OCI-LY7 (cell line): ENCODE data around the gene TAOK2.

Experiments
- CTCF ChIP-seq: fragments of 200-600 bp; sonication (generic); conservative IDR thresholded peaks from 2 replicates; pipeline ENCODE4 v1.5.1; 2014; ENCODE audit warnings: mild to moderate bottlenecking, antibody characterized with exemption, low read length, moderate library complexity, mixed read lengths
- EZH2phosphoT487 ChIP-seq: fragments of 200-600 bp; sonication (generic); IDR thresholded peaks from 2 replicates; pipeline ENCODE4 v1.6.1; 2018; ENCODE audit warnings: low read depth, borderline replicate concordance, mild to moderate bottlenecking, mixed run types, antibody characterized with exemption, low read length, moderate library complexity, mixed read lengths

GRCh38 chr16:29925781-29926710, 47.6 kb upstream of the TAOK2 start, which contains the start of gene KCTD13:
- no peak for TF ChIP-seq CTCF
- TF ChIP-seq EZH2phosphoT487: no peak
